NCI-H187 treated with DMSO at 0.1 percent for 48 hours (cell line): ENCODE results near the gene CDC42BPB.

ENCODE experiments used
- DNase-seq: peaks from one replicate; lab custom pipeline; 2025; lab: John Stamatoyannopoulos, UW

Gene CDC42BPB

DNA sequence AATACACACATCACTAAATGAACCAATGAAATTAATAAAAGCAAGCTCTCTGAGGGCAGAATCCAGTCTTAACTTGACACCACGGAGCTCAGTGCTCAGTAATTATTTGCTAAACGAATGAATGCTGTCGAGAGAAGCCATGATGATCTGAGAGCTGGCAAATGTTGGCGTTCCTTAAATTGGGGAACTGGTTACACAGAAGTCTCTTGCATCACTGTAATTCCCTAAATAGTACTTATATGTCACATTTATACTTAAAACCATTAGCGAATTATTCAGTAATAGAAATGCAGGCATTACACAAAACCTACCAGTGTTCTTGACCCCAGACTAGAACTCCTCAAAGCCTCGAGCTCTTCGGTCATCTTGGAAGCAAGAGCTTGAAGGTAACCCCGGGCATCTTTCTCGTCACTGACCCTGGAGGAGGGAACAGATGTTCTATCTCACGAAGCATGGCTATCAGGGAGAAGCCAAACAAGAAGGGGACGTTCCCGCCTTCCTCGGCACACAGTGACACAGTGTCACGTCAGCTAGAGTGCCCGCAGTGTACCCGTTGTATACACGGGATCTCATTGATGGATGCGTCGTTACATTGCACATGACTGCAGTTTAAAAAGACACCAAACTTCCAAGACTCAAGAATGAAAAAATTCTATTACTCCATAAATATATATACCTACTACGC, 91.2 kb downstream of the CDC42BPB start:
- DNase-seq, result no peak

DNA sequence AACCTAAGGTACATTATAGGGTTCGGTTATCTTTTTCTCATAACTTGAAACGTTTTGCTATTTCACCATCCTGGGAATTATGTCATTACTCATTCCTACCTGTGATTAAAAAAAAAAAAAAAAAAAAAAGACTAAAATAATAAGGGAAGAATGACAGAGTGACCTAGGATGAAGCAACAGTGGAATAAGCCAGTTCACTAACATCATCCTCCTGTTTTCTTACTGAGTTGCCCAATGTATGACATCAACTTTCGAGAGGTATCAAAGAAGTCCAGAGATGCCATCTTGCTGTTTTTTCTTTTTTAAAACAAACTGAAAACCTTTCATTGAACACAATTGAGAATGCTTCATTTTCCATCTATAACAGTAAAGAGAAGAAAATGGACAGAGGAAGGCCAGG, 92.1 kb downstream of the CDC42BPB start:
- no peak for DNase-seq

DNA sequence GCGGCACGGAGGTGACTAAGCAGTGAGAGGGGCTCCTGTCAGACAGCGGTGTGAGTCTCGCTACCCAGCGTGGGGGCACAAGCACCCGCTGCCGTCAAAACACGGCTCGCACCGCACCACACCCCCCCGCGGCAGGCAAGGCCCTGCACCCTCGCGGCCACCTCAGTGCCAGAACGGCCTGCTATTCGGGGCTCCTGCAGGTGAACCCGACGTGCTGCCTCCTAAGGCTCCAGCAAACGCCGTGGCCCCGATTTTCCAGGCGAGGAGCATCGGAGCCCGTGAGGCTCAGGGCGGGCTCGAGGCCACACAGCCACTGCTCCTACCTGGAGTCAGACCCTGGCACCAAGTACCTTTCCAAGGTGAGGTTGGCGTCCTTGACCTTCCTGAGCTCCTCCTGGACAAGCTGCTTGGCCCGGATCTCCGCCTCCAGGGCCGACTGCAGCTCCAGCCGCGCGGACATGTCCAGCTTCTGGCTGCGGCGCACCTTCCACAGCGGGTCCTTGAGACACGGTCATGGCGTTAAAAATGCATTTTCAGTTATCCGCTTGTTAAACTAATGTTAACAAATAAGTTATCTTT, 93.1 kb downstream of the CDC42BPB start:
- DNase-seq, result no peak

DNA sequence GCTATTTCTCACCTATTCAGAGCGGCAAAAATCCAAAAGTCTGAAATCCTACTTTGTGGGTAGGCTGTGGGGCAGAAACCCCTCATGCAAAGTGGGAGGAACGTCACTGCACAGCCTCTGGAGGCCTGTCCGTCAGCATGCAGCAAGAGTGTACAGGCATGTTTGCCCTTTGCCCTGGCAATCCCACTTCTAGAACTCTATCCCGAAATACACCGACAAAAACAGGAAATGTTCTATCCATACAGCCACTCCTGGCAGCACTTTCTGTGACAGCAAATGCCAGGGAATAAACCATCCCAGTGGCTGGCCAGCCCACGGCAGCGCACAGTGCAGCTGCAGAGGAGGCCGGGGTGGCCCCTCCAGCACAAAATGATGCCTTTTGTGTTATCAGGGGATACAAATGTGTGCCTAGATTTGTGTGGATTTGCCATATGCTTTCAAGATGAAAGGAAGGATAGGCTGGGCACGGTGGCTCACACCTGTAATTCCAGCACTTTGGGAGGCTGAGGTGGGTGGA, 95.2 kb downstream of the CDC42BPB start:
- DNase-seq, result no peak

DNA sequence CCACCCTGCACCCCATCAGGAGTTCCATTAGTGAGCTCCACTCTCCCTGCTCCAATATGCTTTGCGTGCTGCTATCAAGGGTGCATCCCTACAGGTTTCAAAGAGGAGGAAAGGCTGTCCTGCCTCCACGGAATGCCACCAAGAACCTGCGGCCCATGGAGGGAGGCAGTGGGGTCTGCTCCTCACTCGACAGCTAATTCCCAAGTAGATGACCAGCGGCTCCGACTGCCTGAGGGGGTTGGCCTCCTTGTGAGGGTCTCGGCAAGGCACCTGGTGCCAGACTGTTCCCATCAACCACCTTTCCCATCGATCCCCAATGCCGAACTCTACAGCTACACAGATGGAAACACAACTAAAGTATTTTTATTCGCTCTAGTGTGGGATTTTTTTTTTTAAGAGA, 98.9 kb downstream of the CDC42BPB start:
- no peak for DNase-seq

DNA sequence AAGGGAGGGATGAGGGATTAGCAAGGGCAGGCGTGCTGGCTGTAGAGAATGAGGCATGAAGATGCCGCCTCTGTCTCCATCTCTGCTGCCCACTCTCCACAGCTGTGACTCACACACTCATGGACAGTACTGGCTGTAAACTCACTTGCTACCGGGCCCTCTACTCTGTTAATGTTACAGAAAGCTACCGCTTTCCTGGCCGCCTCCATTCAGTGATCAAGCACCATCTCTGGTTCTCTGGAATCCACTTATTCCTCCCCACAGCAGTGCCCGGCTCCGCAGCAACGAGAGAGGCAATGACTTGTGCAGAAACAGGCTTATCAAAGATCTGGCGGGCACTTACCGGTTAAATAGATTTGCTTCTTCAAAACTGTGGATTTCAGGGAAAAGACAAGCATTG, 100.1 kb downstream of the CDC42BPB start:
- DNase-seq, result no peak

DNA sequence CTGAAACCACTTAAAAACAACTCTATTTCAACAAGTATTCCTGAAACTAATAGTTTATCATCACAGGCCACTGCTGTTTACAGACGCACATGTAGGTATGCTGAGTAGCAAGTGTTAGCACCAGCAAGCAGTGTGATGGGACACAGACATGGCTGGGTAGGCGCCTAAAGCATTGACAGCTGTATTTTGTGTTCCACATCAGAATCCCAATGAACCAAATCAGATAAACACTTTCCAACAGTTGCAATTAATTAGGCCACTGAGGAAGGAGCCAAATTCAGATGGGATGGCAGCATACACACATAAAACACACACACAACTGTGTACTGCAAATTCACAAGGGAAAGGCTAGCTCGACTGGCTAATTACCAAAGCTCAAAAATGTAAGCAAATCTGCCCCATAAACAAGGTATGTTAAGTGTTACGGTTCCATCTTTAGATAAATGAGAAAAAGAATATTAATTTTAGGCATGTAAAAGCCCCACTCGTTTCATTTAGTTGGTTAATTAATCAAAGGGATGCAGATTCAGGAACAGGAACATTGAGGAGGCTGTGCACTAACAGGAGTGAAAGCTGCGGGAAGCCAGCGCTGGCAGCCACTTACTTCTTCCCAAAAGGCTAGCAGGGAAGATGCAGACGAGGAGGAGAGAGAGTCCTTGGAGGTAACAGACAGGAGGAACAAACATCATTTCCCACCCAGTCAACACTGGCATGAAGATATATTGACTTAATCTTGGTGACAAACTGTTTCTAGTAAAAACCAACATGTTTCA, 101.5 kb downstream of the CDC42BPB start:
- DNase-seq, result no peak

DNA sequence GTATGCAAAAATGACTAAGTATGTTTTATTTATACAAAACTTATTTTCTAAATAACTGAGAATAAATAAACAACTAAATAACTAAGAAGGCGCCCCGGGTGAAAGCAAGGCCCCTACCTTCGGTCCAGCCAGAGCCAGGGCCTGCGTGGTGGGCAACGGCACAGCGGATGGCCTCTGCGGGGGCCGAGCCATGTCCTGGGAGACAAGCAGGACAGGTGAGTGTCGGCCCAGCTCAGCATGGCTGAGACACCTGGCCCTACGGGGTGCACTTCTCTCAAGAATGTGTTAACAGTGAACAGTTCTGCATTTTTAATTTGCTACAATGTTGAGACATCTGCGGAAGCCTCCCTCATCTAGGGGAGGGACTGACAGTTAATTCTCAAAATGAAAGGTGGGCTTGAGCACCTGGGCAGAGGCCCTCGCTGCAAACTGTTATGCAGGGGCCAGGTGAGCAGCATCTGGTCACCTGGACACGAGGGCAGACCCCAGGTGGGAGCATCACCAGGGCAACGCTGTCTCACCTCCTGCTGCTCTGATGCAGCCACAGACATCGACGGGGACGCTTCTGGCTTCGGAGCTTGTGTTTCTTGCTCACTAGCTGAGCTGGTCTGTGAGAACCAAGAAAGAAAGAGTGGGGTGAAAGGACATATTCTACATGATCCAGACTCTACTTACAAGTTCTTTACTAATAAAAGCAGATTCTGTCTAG, 103.1 kb downstream of the CDC42BPB start:
- no peak for DNase-seq

DNA sequence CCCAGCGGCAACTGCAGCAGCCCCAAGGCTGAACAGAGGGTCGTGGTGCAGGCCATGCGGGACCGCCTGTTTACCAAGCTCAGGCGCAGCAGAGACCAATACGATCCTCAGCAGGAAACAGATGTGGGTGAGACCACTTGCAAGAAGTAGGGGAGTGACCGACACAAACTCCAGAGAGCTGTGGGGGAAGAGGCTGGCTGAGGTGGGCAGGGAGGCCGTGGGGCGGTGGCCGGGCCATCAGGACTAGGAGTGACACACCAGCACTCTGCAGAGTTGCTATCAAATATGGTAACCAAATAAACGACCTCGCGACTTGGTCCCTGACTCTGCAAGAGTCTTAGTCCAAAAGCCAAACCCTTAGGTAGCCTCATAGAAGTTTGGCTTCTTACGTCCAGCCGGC, 104.2 kb downstream of the CDC42BPB start:
- DNase-seq, result no peak

DNA sequence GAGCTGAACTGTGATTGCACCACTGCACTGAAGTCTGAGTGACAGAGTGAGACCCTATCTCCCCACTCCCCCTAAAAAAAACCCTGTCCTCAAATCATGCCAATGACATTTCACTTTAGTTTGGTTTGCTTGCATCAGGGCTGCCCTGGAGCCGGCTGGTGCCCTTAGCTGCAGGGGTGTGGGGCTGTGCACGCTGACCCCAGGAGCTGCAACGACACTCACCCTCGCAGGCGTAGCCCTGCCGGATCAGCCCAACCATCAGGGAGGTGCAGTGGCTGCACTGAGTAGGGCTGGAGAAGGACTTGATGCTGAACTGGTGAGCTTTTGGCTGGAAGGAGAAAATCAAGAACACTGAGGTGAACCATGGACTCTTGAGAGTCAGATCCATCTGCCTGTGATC, 105.1 kb downstream of the CDC42BPB start:
- DNase-seq, result no peak

DNA sequence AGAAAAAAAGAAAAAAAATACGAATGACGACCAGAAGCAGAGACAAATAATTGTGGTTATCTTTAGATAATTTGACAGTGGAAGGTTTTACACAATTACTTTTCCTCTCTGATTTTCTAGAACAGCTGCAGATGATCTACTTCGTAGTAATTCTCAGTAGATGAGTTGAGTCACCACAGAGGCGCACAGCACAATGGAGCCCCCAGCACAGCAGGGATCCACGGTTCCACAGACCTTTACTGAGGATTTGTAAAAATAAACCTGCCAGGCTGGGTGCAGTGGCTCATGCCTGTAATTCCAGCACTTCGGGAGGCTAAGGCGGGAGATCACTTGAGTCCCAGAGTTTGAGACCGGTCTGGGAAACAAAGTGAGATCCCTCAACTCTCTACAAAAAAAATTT, 105.5 kb downstream of the CDC42BPB start:
- DNase-seq, result no peak

DNA sequence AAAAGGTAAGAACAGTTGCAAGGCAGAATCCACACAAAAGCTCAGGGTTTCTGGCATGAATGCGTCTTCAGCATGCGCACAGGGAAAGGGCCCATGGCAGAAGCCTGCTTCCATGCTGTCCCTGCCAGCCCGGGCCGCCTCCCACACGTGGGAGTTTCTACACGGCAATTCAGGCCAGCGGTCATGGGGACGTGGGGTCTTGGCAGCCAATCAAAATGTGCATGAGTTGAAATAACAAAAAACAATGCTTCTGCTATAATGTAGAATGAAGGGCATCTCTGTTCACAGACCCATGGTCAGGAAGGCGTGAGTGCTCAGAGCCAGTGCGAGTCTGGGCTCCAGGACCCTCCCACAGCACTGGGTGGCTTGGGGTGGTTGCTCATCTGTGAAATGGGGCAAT, 106.3 kb downstream of the CDC42BPB start:
- DNase-seq, result no peak

DNA sequence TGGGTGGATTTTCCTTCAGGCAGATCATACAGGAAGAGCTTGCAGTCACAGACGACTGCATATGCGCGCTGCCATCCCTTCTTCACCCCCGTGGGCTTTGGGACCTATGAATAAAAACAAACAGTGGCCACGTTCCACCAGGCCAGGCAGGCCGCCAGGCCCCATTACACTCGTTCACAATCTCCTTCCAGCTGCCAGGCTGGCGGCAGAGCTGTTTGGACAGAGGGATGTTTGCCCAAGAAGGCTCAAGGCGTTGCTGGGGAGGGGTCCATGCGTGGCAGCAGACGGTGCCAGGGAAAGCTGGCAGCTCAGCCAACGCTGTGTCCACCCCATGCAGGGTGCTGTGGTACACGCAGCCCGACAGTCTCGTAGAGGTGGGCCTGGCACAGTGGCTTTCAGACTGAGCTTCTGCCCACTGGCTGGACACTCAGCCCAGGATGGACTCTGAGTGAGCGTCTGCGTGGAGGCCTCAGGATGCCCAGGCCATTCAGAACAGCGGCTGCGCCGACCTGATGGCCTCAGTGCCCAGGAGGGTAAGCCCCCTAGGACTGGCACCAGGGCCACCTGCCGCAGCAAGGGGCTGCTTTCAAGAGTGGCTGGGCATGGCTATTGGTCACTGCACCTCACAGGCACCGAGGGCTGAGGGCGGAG, 107.4 kb downstream of the CDC42BPB start:
- DNase-seq, result no peak

DNA sequence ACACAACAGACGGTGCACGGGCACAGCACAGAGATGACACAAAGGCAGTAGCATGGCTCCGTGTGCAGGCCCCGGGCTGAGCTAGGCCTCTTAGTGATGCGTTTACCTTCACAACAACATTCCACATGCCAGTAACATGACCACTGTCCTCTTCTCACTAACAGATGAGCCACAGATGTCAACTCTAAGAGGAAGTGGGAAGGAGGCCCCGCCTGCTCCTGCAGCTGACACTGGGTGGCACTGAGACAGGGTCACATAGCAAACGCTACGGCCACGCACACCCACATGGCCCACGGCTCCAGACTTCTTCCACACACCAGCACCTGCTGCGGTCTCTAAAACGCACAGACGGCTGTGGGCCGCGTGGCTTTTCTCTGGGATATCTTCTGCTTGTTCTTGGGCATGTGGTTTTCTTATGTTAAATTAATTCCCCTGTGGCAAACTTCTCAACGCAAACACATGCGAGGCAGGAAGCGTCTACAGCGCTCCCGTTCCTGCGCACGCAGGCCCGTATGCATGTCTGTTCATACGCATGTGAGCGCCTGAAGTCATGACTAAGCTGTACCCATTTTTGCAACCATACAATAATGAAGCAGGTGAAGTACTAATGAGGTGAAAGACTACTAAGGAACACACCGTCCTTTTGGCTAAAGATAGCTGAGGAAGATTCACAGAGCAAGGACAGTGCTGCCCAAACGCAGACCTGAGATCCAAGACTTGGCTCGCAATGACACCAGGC, 108.1 kb downstream of the CDC42BPB start:
- DNase-seq, result no peak

DNA sequence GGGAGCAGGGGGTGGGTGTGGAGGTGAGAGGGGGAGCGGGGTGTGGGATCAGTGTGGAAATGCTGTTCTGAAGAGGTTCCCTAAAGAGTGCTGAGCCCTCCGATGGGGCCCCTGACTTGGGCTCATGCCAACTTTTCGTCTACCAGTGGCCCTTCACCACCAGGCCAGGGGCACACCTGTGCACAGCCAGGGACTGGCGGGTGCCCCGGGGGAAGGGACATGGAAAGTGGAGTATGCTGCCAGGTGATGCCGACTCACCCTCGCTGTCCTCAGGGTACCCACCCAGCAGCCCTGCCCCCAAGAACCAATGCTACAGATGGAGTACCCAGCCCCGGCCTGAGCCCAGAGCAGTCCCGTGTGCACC, 108.7 kb downstream of the CDC42BPB start:
- no peak for DNase-seq

DNA sequence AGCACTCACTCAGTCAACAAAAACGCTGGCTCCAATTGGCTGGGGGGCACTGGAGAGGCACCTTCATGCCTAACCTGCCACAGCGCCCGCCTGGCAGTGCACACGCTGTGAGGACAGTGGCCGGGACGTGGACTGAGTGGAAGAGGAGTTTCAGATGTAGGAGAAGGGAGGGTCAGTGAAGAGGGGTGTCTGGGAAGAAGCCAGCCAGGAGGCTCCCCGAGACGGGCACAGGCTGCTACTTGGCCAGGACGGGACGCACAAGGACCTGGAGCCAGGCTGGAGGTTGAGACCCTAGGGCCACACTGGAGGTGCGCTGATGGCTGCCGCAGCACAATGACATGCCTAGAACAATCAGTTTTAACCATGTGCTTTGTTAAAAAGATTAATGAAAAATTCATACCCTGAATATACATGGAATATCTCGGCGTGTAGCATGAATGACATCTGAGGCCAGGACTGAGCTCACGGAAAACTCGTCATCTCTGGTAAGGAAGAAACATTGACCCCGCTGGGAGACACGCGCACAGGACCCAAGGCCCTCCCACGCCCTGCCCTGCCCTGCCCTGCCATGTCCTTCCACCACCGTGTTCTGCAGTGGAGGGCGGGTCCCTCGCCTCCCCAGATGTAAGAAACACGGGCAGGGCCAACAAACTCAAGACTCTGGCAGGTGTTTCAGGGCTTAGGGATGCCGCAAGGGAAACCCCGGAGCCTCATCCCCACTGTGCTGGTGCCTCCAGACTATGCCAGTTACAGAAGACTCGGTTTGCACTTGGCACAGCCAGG, 109.8 kb downstream of the CDC42BPB start:
- DNase-seq, result no peak

DNA sequence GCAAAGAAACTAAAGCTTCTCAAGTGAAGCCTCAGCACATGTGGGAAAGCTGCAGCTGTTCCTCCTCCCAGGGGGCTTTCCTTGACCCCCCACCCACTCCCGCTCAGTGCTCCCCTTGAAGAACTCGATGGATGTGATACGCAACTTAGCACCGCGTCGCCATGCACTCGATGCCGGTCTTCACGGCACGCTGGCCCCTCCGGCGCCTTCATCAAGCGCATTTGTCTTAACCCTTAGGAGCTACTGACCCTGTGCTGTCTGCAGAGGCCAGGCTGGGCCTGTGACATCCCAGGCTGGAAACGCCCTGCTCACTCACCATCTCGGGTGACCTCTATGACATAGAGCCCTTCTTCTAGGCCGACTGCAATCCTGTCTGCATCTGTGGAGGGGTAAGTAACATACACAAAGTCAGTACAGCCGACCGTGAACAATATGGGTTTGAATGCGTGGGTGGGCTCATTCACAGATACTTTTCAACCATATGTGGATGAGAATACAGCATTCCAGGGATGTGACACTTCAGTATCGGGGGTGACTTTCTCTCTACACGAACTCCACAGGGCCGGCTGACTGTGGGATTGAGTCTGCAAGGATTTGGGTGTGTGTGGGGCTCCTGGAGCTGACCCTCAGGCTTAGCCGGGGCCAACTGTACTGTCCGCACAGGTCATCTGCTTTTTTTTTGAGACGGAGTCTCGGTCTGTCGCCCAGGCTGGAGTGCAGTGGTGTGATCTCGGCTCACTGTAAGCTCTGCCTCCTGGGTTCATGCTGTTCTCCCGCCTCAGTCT, 111.8 kb downstream of the CDC42BPB start:
- DNase-seq, result no peak

DNA sequence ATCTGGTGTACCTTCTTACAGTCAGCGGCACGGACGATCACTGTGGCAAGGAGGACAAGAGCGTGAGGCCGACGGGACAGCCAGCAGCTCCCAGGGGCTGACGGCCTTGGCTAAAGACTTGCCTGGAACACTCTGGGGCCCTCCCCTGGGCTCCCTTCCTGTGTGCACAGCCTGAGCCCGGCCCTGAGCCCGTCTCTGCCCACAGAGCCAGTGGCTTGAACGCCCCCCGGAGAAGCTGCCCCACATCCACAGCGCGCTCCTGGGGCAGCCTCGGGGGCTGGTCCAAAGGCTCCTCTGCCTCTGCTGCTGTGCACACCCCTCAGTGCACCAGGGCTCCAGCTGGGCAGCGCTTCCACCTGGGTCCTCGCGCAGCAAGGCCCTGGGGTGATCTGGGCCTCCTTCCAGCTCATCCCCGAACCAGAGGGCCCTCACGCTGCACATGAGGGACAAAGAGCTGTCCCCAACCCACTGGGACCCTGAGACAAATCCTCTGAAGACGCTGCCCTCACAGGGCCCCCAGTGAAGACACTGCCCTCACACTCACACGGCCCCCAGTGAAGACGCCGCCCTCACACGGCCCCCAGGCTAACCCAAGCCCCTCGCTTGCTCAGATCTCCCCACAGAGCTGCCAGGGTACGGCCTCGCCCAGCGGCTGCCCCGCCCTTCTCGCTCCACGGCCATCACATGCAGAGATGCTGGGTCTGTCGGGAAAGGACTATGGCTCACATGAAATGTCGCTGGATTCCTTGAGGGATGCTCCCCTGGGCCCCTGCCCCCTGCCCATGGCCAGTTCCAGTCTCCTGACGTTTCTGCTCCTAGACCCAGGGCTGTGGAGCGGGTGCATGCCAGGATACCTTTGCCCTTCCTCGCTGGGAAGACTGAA, 112.7 kb downstream of the CDC42BPB start:
- no peak for DNase-seq

DNA sequence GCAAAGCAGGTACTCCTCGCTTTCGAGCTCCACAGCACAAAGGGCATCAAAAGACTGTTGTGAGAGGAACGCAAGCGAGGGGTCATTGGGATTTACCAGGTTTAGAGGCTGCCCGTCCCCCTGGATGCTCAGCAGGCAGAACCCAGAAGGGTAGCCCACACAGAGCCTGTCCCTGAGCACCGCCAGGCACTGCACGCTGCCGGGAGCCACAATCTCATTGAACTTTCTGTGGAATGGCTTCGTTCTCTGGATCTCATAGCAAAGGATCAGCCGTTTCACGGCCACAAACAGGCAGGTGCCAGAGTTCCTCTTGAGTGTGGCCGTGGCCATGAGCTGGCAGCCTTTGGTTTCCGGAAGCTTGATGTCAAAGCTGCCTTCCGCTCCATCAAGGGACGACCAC, 113.4 kb downstream of the CDC42BPB start:
- DNase-seq, result no peak
